K562 (cell line): ENCODE results near the gene UPK2. TPM values are rescaled to one million over a fixed set of nuclear protein-coding genes. Genes with fewer than 3 reads are reported as not detected.
A peak's percentile ranks its signal among the peaks of the same experiment; 100 is the strongest.

Experiments
- ATAC-seq: fragments of 200-7000 bp; cut with Tn5 transposase; 3 replicates; pipeline ENCODE4 v1.9.1; 2020; ENCODE audit warnings: moderate library complexity
- BruUV-seq: library from RNA; stranded (reverse); fragments of 400-500 nt; replicated peaks from 2 replicates; lab custom pipeline; 2021; lab: Mats Ljungman, UMichigan
- CTCF ChIA-PET: fragments of 300-600 bp; formaldehyde crosslinking; extraction: SDS; loops from one replicate; lab custom pipeline; 2021; ENCODE audit warnings: low intra/inter-chr PET ratio; lab: Yijun Ruan, JAX
- POLR2A ChIA-PET: fragments of 300-600, 350-650 bp; sonication (Branson Sonifier 250); formaldehyde crosslinking; extraction: SDS; loops from one replicate; lab custom pipeline; 2021; ENCODE audit warnings: antibody characterized with exemption, inconsistent platforms; lab: Yijun Ruan, JAX
- DNase-seq, 4 experiments: peaks; one replicate each; pipeline versions ENCODE4 v3.0.0 to v3.0.0-alpha.2; 2011 to 2018; ENCODE audit warnings: low spot score in 3 of 4, mixed read lengths in 3 of 4; ENCODE audit errors: extremely low read depth in 1 of 4
- FAIRE-seq: peaks from 2 replicates; lab custom pipeline; 2011; peaks lifted over from hg19 to GRCh38; lab: Jason Lieb, UNC
- H2AFZ ChIP-seq: 2 replicates; pipeline ENCODE4 v1.6.0; 2011; ENCODE audit warnings: low read depth, low read length, control low read depth, inconsistent platforms
- H3K27ac ChIP-seq: fragments of 200-600 bp; 3 replicates; pipeline ENCODE4 v1.8.0; 2011; ENCODE audit warnings: low read depth, mild to moderate bottlenecking, control low read depth, inconsistent platforms, low read length, moderate library complexity, mixed read lengths; ENCODE audit errors: extremely low read depth
- H3K27me3 ChIP-seq, 2 experiments: fragments of 300-600 bp in 1 of 2; 2 replicates in 1 of 2; 3 replicates in 1 of 2; pipeline versions ENCODE4 v1.6.0 to v1.8.0; 2011; ENCODE audit warnings: inconsistent platforms in 2 of 2, low read length in 2 of 2, mild to moderate bottlenecking in 1 of 2, mixed read lengths in 1 of 2, moderate library complexity in 1 of 2; ENCODE audit not compliant: control insufficient read depth in 2 of 2, insufficient read depth in 2 of 2
- H3K36me3 ChIP-seq: fragments of 300-600 bp; 3 replicates; pipeline ENCODE4 v1.8.0; 2011; ENCODE audit warnings: mild to moderate bottlenecking, low read length, inconsistent platforms; ENCODE audit not compliant: control insufficient read depth, insufficient read depth
- H3K4me1 ChIP-seq, 2 experiments: fragments of 200-600 bp in 1 of 2; replicated peaks in 1 of 2; 2 replicates in 1 of 2; 3 replicates in 1 of 2; pipeline versions ENCODE4 v1.5.1 to v1.8.0; 2011; ENCODE audit warnings: inconsistent platforms in 2 of 2, low read length in 2 of 2, mild to moderate bottlenecking in 1 of 2, mixed read lengths in 1 of 2, moderate library complexity in 1 of 2; ENCODE audit not compliant: control insufficient read depth in 2 of 2, insufficient read depth in 2 of 2
- H3K4me2 ChIP-seq: 2 replicates; pipeline ENCODE4 v1.6.1; 2011; ENCODE audit warnings: low read length, control low read depth, inconsistent platforms, mixed read lengths; ENCODE audit not compliant: insufficient read depth
- H3K4me3 ChIP-seq: fragments of 200-600 bp; sonication (generic), shearing (Covaris generic); 2 replicates; pipeline ENCODE4 v1.5.1; 2016; ENCODE audit warnings: control low read depth, inconsistent platforms
- H3K79me2 ChIP-seq: fragments of 200-600 bp; 3 replicates; pipeline ENCODE4 v1.8.0; 2011; ENCODE audit warnings: low read length, inconsistent platforms; ENCODE audit not compliant: control insufficient read depth, insufficient read depth
- H3K9ac ChIP-seq, 2 experiments: 2 replicates each; pipeline versions ENCODE4 v1.6.0 to v1.6.1; 2011; ENCODE audit warnings: low read depth in 2 of 2, low read length in 2 of 2, control low read depth in 1 of 2, inconsistent platforms in 1 of 2, mild to moderate bottlenecking in 1 of 2, mixed read lengths in 1 of 2; ENCODE audit not compliant: insufficient read depth in 1 of 2
- H3K9me1 ChIP-seq: one replicate; pipeline ENCODE4 v1.6.0; 2011; ENCODE audit warnings: inconsistent platforms, mild to moderate bottlenecking, low read length, moderate library complexity; ENCODE audit not compliant: control insufficient read depth, insufficient read depth
- H3K9me3 ChIP-seq: replicated peaks from 2 replicates; pipeline ENCODE4 v1.5.1; 2011; ENCODE audit warnings: low read depth, low read length, inconsistent platforms; ENCODE audit not compliant: control insufficient read depth, insufficient read depth
- H4K20me1 ChIP-seq: replicated peaks from 2 replicates; pipeline ENCODE4 v1.6.1; 2011; ENCODE audit warnings: low read length, inconsistent platforms, mixed read lengths; ENCODE audit not compliant: control insufficient read depth, insufficient read depth
- BCLAF1 ChIP-seq, 2 experiments: fragments of 450-650 bp in 1 of 2; IDR thresholded peaks; 2 replicates each; pipeline ENCODE4 v1.6.1; 2011 to 2017; ENCODE audit warnings: low read depth in 2 of 2, antibody characterized with exemption in 1 of 2, borderline replicate concordance in 1 of 2, low read length in 1 of 2, mild to moderate bottlenecking in 1 of 2, mixed read lengths in 1 of 2; ENCODE audit not compliant: control insufficient read depth in 1 of 2
- E4F1 ChIP-seq: fragments of 250-450 bp; sonication (Bioruptor Pico); IDR thresholded peaks from 2 replicates; pipeline ENCODE4 v1.5.0; 2021; ENCODE audit warnings: mild to moderate bottlenecking, borderline replicate concordance
- ETV5 ChIP-seq: sonication (generic); formaldehyde crosslinking; IDR thresholded peaks from 2 replicates; pipeline ENCODE4 v1.4.0; 2020; ENCODE audit warnings: low read depth, mild to moderate bottlenecking, missing genetic modification reagents
- HLTF ChIP-seq: fragments of 450-650 bp; IDR thresholded peaks from 2 replicates; pipeline ENCODE4 v1.6.1; 2016
- MYNN ChIP-seq, 2 experiments: sonication (generic); formaldehyde crosslinking in 1 of 2; IDR thresholded peaks; 2 replicates each; pipeline versions ENCODE4 v1.5.0 to v1.6.1; 2016 to 2020; ENCODE audit warnings: antibody characterized with exemption in 1 of 2, missing genetic modification reagents in 1 of 2
- RAD21 ChIP-seq, 2 experiments: fragments of 250-450 bp in 1 of 2; fragments of 450-650 bp in 1 of 2; sonication (Bioruptor Pico) in 1 of 2; formaldehyde crosslinking in 1 of 2; IDR thresholded peaks in 1 of 2; conservative IDR thresholded peaks in 1 of 2; 2 replicates each; pipeline versions ENCODE4 v1.4.0 to v1.8.0; 2020 to 2022; ENCODE audit warnings: mild to moderate bottlenecking in 2 of 2, moderate library complexity in 1 of 2
- UBTF ChIP-seq, 2 experiments: IDR thresholded peaks; 2 replicates each; pipeline ENCODE4 v1.6.1; 2012; ENCODE audit warnings: improper control_type of control experiment in 2 of 2, low read depth in 2 of 2, low read length in 2 of 2, borderline replicate concordance in 1 of 2
- ZFPM2 ChIP-seq: fragments of 250-450 bp; sonication (Bioruptor Pico); IDR thresholded peaks from 2 replicates; pipeline ENCODE4 v1.5.1; 2022; ENCODE audit warnings: mild to moderate bottlenecking
- ZNF512 ChIP-seq: IDR thresholded peaks from 2 replicates; pipeline ENCODE4 v1.6.1; 2016; ENCODE audit warnings: missing genetic modification characterization, missing compliant biosample characterization
- WGBS: fragments of 100-300 bp; shearing (Covaris generic); methylation state at CpG from one replicate; pipeline ENCODE4 v1.1.6; 2016; ENCODE audit warnings: low coverage, mixed read lengths; ENCODE audit not compliant: insufficient coverage; ENCODE audit errors: missing lambda C conversion rate; 5-methylcytosine and 5-hydroxymethylcytosine counted together
- in situ Hi-C: fragments of 300-500 bp; cut with MboI; formaldehyde crosslinking; loops from 4 replicates; pipeline ENCODE4 v1.15.0; 2018; ENCODE audit warnings: inconsistent platforms, mixed read lengths
- intact Hi-C: fragments of 100-400 bp; cut with micrococcal nuclease; formaldehyde crosslinking; loops from 2 replicates; pipeline ENCODE4 v1.14.2; 2022
- polyA plus RNA-seq, 8 experiments: library from polyadenylated mRNA; depleted of rRNA in 4 of 8; stranded (reverse) in 5 of 8; unstranded in 3 of 8; fragments of >200 nt; fragmentation: Nextera tagmentation in 2 of 8; fragmentation: Illumina TruSeq in 1 of 8; extraction: Ambion mirVana in 2 of 8; extraction: Trizol in 1 of 8; gene quantifications; 2 replicates each; pipeline versions ENCODE4 v1.2.1 to v1.2.3, GENCODE V29; 2011 to 2014; ENCODE audit warnings: inconsistent platforms in 1 of 8, missing spikeins in 1 of 8
- total RNA-seq, 7 experiments: library from RNA; depleted of rRNA in 6 of 7; stranded (reverse); fragments of >200 nt in 6 of 7; fragmentation: Illumina TruSeq in 2 of 7; extraction: Trizol in 2 of 7; gene quantifications; 2 replicates each; pipeline versions ENCODE4 v1.2.1 to v1.2.3, GENCODE V29; 2011 to 2021; ENCODE audit warnings: low replicate concordance in 1 of 7

Gene UPK2
- total and polyA plus RNA-seq, 9 of the 15 experiments (the other 6 are each of a cell fraction or from before 2014, with no cell fraction given), result not detected

- CTCF ChIA-PET, result interaction anchor here (0.6 to 3.5 kb wide), 4 partner anchors 24 to 1474 kb away, joined by 3 to 25 read pairs (median 11); no protein-coding TSS in a partner anchor
- H3K27ac ChIP-seq, result peak overlapping the region; percentile 41; the same call in 2 of the 3 replicates
- H3K79me2 ChIP-seq, result peaks cover 1% of the 10 kb centered on the region
- no TSS peak for BruUV-seq
- peaks cover 13 to 43% of the 10 kb centered on the region in 2 experiments; a peak in 4 of 5 replicates for H3K4me1 ChIP-seq
- H3K4me2 ChIP-seq, result peak overlapping the region; percentile 85
- peak overlapping the region; percentile 64 for H3K4me3 ChIP-seq
- in situ Hi-C loops (no loop called here), intact Hi-C loops (no loop called here)
- ATAC-seq (peak; percentile 50), DNase-seq (peak; percentile 82 to 90 (median 86)), FAIRE-seq (peak; percentile 94)
- under 1% methylated on average over 20 of the region's 20 CpGs for WGBS
- peak overlapping the region; percentile 22 to 90; a peak in 3 of 4 replicates for H3K9ac ChIP-seq
- H3K9me1 ChIP-seq, result no peaks in the 10 kb centered on the region
- H3K36me3 ChIP-seq, result no peaks in the 10 kb centered on the region
- H3K27me3 ChIP-seq, result no peaks in the 10 kb centered on the region
- H3K9me3 ChIP-seq, result no peaks in the 10 kb centered on the region
- no peaks in the 10 kb centered on the region for H4K20me1 ChIP-seq
- POLR2A ChIA-PET, result interaction anchor here (0.8 kb wide), 1 partner anchor 18 kb away, joined by 4 read pairs; no protein-coding TSS in a partner anchor
- peak overlapping the region; percentile 96 for H2AFZ ChIP-seq
- TF ChIP-seq RAD21 (CRISPR knock-in tag; conservative IDR thresholded peaks at IDR 0.05 in 1 of 2, IDR thresholded peaks at IDR 0.05 in 1 of 2), result peak; percentile 57 to 76
- TF ChIP-seq ZFPM2 (CRISPR knock-in tag), result no peak
- TF ChIP-seq BCLAF1 (IDR thresholded peaks at IDR 0.05; ENCODE audit: borderline replicate concordance in 1 of 2, control insufficient read depth in 1 of 2, low read depth in 2 of 2, low read length in 1 of 2), result no peak
- TF ChIP-seq MYNN (IDR thresholded peaks at IDR 0.05), result 0 out of 2 replicates have a peak, but pooled peaks have one; percentile 53
- no peak for TF ChIP-seq MYNN (CRISPR knock-in tag; IDR thresholded peaks at IDR 0.05)
- TF ChIP-seq UBTF (IDR thresholded peaks at IDR 0.05; ENCODE audit: borderline replicate concordance in 1 of 2, low read depth in 2 of 2, low read length in 2 of 2), result no peak
- no peak for TF ChIP-seq ZNF512 (tag)
- no peak for TF ChIP-seq ETV5
- no peak for TF ChIP-seq HLTF
- no peak for TF ChIP-seq E4F1 (CRISPR knock-in tag)
Measured at GRCh38 chr11:118930094-118930712, 25.9 kb upstream of the UPK2 start.
